Uterus (tissue), 4 donors: ENCODE results near the gene CD28. TPM values are rescaled to one million over a fixed set of nuclear protein-coding genes. Genes with fewer than 3 reads are reported as not detected.

Source experiments
- DNase-seq, 2 donors: peaks; one replicate each; pipeline ENCODE4 v3.0.0-alpha.2; 2019 to 2020
- H3K27ac ChIP-seq, 2 donors: fragments of 200-600 bp; sonication (generic); 1 replicate in 1 of 2; 2 replicates in 1 of 2; pipeline ENCODE4 v1.5.1; 2016 to 2018
- H3K27me3 ChIP-seq, 2 donors: fragments of 200-600 bp; sonication (generic); one replicate each; pipeline ENCODE4 v1.5.1; 2018 to 2019; ENCODE audit warnings: control low read depth in 1 of 2
- H3K36me3 ChIP-seq, 2 donors: fragments of 200-600 bp; sonication (generic); one replicate each; pipeline ENCODE4 v1.5.1; 2019; ENCODE audit warnings: control low read depth in 1 of 2
- H3K4me1 ChIP-seq, 2 donors: fragments of 200-600 bp; sonication (generic); one replicate each; pipeline ENCODE4 v1.5.1; 2018 to 2019; ENCODE audit warnings: control low read depth in 1 of 2
- H3K4me3 ChIP-seq, 2 donors: fragments of 200-600 bp; sonication (generic); 1 replicate in 1 of 2; 2 replicates in 1 of 2; pipeline ENCODE4 v1.5.1; 2018 to 2019; ENCODE audit warnings: mild to moderate bottlenecking in 1 of 2
- H3K9me3 ChIP-seq, 2 donors: fragments of 200-600 bp; sonication (generic); one replicate each; pipeline ENCODE4 v1.5.1; 2019; ENCODE audit warnings: control low read depth in 1 of 2
- CTCF ChIP-seq, 4 experiments: fragments of 200-600 bp in 2 of 4; fragments of 450-650 bp in 2 of 4; sonication (generic) in 2 of 4; IDR thresholded peaks; one replicate each; pipeline ENCODE4 v1.5.1; 2016 to 2019; ENCODE audit warnings: antibody characterized with exemption in 4 of 4, mild to moderate bottlenecking in 2 of 4, moderate library complexity in 1 of 4
- POLR2A ChIP-seq, 2 donors: fragments of 450-650 bp; IDR thresholded peaks; one replicate each; pipeline ENCODE4 v1.6.1; 2016; ENCODE audit warnings: antibody characterized with exemption in 2 of 2, mild to moderate bottlenecking in 1 of 2, moderate library complexity in 1 of 2
- intact Hi-C: fragments of 100-400 bp; cut with DNase I; formaldehyde crosslinking; loops from one replicate; pipeline ENCODE4 v1.15.1; 2023; ENCODE audit warnings: low total_unique reads
- total RNA-seq, 4 donors: library from RNA; depleted of rRNA in 3 of 4; stranded (reverse); fragments of >200 nt in 3 of 4; gene quantifications; one replicate each; pipeline versions ENCODE4 v1.1.0 to v1.2.4, GENCODE V29; 2014 to 2023
- donor health status: DM: yes; HTN: yes; CAD: no.

CD28 gene
- total RNA-seq, 4 donors from 2014 or later: 0.49 to 7.4 (median 1.5) TPM; not detected in 1

- no peak for TF ChIP-seq POLR2A (IDR thresholded peaks at IDR 0.05)
- TF ChIP-seq CTCF (IDR thresholded peaks at IDR 0.05): no peak
- no peak for DNase-seq
- H3K4me3 ChIP-seq: no peak overlapping the region
- H3K27ac ChIP-seq: no peak overlapping the region
- H3K4me1 ChIP-seq: no peaks in the 10 kb centered on the region
- no peaks in the 10 kb centered on the region for H3K36me3 ChIP-seq
- intact Hi-C loops: no loop called here
- no peaks in the 10 kb centered on the region for H3K27me3 ChIP-seq
- no peaks in the 10 kb centered on the region for H3K9me3 ChIP-seq
These were observed 32.9 kb downstream of the CD28 start for GRCh38 chr2:203739351-203739750.

- H3K9me3 ChIP-seq: no peaks in the 10 kb centered on the region
- TF ChIP-seq POLR2A (IDR thresholded peaks at IDR 0.05): no peak
- TF ChIP-seq CTCF (IDR thresholded peaks at IDR 0.05): no peak
- no peak overlapping the region for H3K4me3 ChIP-seq
- no peaks in the 10 kb centered on the region for H3K27me3 ChIP-seq
- no peaks in the 10 kb centered on the region for H3K36me3 ChIP-seq
- H3K27ac ChIP-seq: no peak overlapping the region
- no peak for DNase-seq
- H3K4me1 ChIP-seq: no peaks in the 10 kb centered on the region
- intact Hi-C loops: no loop called here
These were observed 34.4 kb downstream of the CD28 start for GRCh38 chr2:203740871-203741281.

- Histone ChIP-seq H3K4me1 (no peaks in the 10 kb centered on the region), H3K27ac (no peak overlapping the region), H3K4me3 (no peak overlapping the region), H3K36me3 (no peaks in the 10 kb centered on the region), H3K9me3 (no peaks in the 10 kb centered on the region), H3K27me3 (no peaks in the 10 kb centered on the region)
- DNase-seq: no peak
- TF ChIP-seq CTCF (IDR thresholded peaks at IDR 0.05) (no peak), POLR2A (IDR thresholded peaks at IDR 0.05) (no peak)
- intact Hi-C loops: no loop called here
These were observed 35.1 kb downstream of the CD28 start for GRCh38 chr2:203741566-203741965.

- DNase-seq: no peak
- H3K4me3 ChIP-seq: no peak overlapping the region
- H3K27ac ChIP-seq: no peak overlapping the region
- H3K36me3 ChIP-seq: no peaks in the 10 kb centered on the region
- H3K4me1 ChIP-seq: no peaks in the 10 kb centered on the region
- no peaks in the 10 kb centered on the region for H3K27me3 ChIP-seq
- no peaks in the 10 kb centered on the region for H3K9me3 ChIP-seq
- no peak for TF ChIP-seq POLR2A (IDR thresholded peaks at IDR 0.05)
- TF ChIP-seq CTCF (IDR thresholded peaks at IDR 0.05): no peak
- intact Hi-C loops: no loop called here
These were observed 37.1 kb downstream of the CD28 start for GRCh38 chr2:203743441-203743981.

- Histone ChIP-seq H3K4me1 (no peaks in the 10 kb centered on the region), H3K4me3 (no peak overlapping the region), H3K36me3 (no peaks in the 10 kb centered on the region), H3K27ac (no peak overlapping the region), H3K27me3 (no peaks in the 10 kb centered on the region), H3K9me3 (no peaks in the 10 kb centered on the region)
- TF ChIP-seq POLR2A (IDR thresholded peaks at IDR 0.05): no peak
- no peak for TF ChIP-seq CTCF (IDR thresholded peaks at IDR 0.05)
- no peak for DNase-seq
- intact Hi-C loops: no loop called here
These were observed 37.7 kb downstream of the CD28 start for GRCh38 chr2:203744091-203744490.
